Measurements from ENCODE around the gene HOXD3. TPM values are rescaled to one million over a fixed set of nuclear protein-coding genes. Genes with fewer than 3 reads are reported as not detected.
A peak's percentile ranks its signal among the peaks of the same experiment; 100 is the strongest.

The HOXD3 gene
- total and polyA plus RNA-seq, 9 of the 15 experiments (the other 6 are each of a cell fraction or from before 2014, with no cell fraction given): not detected

GRCh38 chr2:176124947-176125771 lies 31.9 kb upstream of the HOXD3 start (continued):
- TF ChIP-seq RBM25 (IDR thresholded peaks at IDR 0.05; ENCODE audit: low read depth, low read length, severe bottlenecking): no peak
- TF ChIP-seq ZNF134 (CRISPR knock-in tag; conservative IDR thresholded peaks at IDR 0.05): no peak
- no peak for TF ChIP-seq RBM39 (optimal IDR thresholded peaks at IDR 0.05; ENCODE audit: low read depth, low read length)
- no peak for TF ChIP-seq E2F3 (CRISPR knock-in tag; IDR thresholded peaks at IDR 0.05)
- TF ChIP-seq DACH1 (IDR thresholded peaks at IDR 0.05; ENCODE audit: partially characterized antibody): no peak

GRCh38 chr2:176125772-176126054 lies 31.4 kb upstream of the HOXD3 start:
- H3K9me1 ChIP-seq (ENCODE audit: control insufficient read depth, insufficient read depth, low read length): no peaks in the 10 kb centered on the region
- H3K27ac ChIP-seq (ENCODE audit: extremely low read depth, low read depth, low read length): no peak overlapping the region
- DNase-seq (ENCODE audit: extremely low read depth in 1 of 4, low spot score in 3 of 4) (no peak), FAIRE-seq (no peak), ATAC-seq (no peak)
- H3K4me1 ChIP-seq (replicated peaks in 1 of 2; ENCODE audit: control insufficient read depth in 2 of 2, insufficient read depth in 2 of 2, low read length in 2 of 2): peaks cover 0 to 40% of the 10 kb centered on the region in 2 experiments; a peak in 2 of 5 replicates
- no peaks in the 10 kb centered on the region for H3K9me3 ChIP-seq (replicated peaks; ENCODE audit: control insufficient read depth, insufficient read depth, low read depth, low read length)
- H3K36me3 ChIP-seq (ENCODE audit: control insufficient read depth, insufficient read depth, low read length): no peaks in the 10 kb centered on the region
- in situ Hi-C loops (cut with MboI) (loop anchor here (5.0 to 25.0 kb wide), 4 partner anchors 512 to 1637 kb away; no protein-coding TSS in a partner anchor), intact Hi-C loops (cut with micrococcal nuclease) (loop anchor here (2.0 to 5.0 kb wide), 4 partner anchors 427 to 1021 kb away; no protein-coding TSS in a partner anchor)
- CTCF ChIA-PET (ENCODE audit: low intra/inter-chr PET ratio): no interaction called here
- no peaks in the 10 kb centered on the region for H3K79me2 ChIP-seq (ENCODE audit: control insufficient read depth, insufficient read depth, low read length)
- POLR2A ChIA-PET: interaction anchor here (0.6 to 1.5 kb wide), 2 partner anchors 325 to 528 kb away, joined by 3 to 5 read pairs; no protein-coding TSS in a partner anchor
- peaks cover 69 to 80% of the 10 kb centered on the region in 2 experiments for H3K27me3 ChIP-seq (ENCODE audit: control insufficient read depth in 2 of 2, insufficient read depth in 2 of 2, low read length in 2 of 2)
- H3K4me3 ChIP-seq: no peak overlapping the region
- 0 out of 2 replicates have a peak, but pooled peaks cover 8% of the 10 kb centered on the region for H4K20me1 ChIP-seq (replicated peaks; ENCODE audit: control insufficient read depth, insufficient read depth, low read length)
- BruUV-seq (replicated peaks): no TSS peak
- under 1% methylated on average over 6 of the region's 6 CpGs for WGBS (ENCODE audit: insufficient coverage, low coverage, missing lambda C conversion rate)
- H2AFZ ChIP-seq (ENCODE audit: low read depth, low read length): no peak overlapping the region
- TF ChIP-seq FOXA3 (CRISPR knock-in tag; conservative IDR thresholded peaks at IDR 0.05 in 1 of 2, IDR thresholded peaks at IDR 0.05 in 1 of 2): no peak
- TF ChIP-seq SPI1 (IDR thresholded peaks at IDR 0.05; ENCODE audit: borderline replicate concordance, low read depth, low read length): peak; percentile 38; the same call in 1 of the 2 replicates
- no peak for TF ChIP-seq HDAC8 (tag; IDR thresholded peaks at IDR 0.05)
- TF ChIP-seq PTTG1 (tag; IDR thresholded peaks at IDR 0.05; ENCODE audit: low read depth): no peak
- H3K4me2 ChIP-seq (ENCODE audit: insufficient read depth, low read length): no peak overlapping the region
- H3K9ac ChIP-seq (ENCODE audit: insufficient read depth in 1 of 2, low read depth in 2 of 2, low read length in 2 of 2): no peak overlapping the region

All from K562 (cell line).